Epithelial cell of esophagus (primary cell): ENCODE results near the gene SLC22A1.

Source experiments
- DNase-seq: peaks from one replicate; pipeline ENCODE4 v3.0.0; 2010; ENCODE audit warnings: low read depth
- H3K4me3 ChIP-seq: 2 replicates; pipeline ENCODE4 v1.5.1; 2011; ENCODE audit warnings: mild to moderate bottlenecking, low read length, control low read depth
- CTCF ChIP-seq: IDR thresholded peaks from 2 replicates; pipeline ENCODE4 v1.5.1; 2011; ENCODE audit warnings: low read depth, mild to moderate bottlenecking, low read length, control low read depth, inconsistent platforms; ENCODE audit not compliant: insufficient read depth; ENCODE audit errors: missing control alignments

The SLC22A1 gene

GRCh38 chr6:160093946-160094345 lies 27.7 kb upstream of the SLC22A1 start:
- H3K4me3 ChIP-seq, result no peak overlapping the region
- no peak for TF ChIP-seq CTCF
- DNase-seq, result no peak

GRCh38 chr6:160095146-160095845 lies 26.3 kb upstream of the SLC22A1 start:
- DNase-seq, result no peak
- no peak for TF ChIP-seq CTCF
- H3K4me3 ChIP-seq, result no peak overlapping the region

GRCh38 chr6:160101277-160102205 lies 20.1 kb upstream of the SLC22A1 start:
- no peak overlapping the region for H3K4me3 ChIP-seq
- no peak for TF ChIP-seq CTCF
- DNase-seq, result no peak

DNA sequence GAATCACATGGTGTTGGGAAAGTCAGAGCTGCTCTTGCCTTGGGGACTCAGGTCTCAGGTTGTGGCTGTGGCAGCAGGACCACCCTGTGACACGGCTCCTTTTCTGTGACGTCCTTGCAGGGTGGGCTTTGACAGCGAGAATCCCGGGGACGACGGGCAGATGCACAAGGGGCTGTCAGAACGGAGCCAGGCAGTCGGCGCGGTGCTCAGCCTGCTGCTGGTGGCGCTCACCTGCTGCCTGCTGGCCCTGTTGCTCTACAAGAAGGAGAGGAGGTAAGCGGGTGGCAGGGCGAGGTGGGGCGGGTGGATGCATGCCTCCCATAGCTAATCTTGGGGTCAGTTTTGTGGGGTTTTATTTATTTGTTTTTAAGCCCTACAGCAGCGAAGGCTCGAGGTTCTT lies 19.2 kb upstream of the SLC22A1 start:
- no peak for DNase-seq
- TF ChIP-seq CTCF, result no peak

DNA sequence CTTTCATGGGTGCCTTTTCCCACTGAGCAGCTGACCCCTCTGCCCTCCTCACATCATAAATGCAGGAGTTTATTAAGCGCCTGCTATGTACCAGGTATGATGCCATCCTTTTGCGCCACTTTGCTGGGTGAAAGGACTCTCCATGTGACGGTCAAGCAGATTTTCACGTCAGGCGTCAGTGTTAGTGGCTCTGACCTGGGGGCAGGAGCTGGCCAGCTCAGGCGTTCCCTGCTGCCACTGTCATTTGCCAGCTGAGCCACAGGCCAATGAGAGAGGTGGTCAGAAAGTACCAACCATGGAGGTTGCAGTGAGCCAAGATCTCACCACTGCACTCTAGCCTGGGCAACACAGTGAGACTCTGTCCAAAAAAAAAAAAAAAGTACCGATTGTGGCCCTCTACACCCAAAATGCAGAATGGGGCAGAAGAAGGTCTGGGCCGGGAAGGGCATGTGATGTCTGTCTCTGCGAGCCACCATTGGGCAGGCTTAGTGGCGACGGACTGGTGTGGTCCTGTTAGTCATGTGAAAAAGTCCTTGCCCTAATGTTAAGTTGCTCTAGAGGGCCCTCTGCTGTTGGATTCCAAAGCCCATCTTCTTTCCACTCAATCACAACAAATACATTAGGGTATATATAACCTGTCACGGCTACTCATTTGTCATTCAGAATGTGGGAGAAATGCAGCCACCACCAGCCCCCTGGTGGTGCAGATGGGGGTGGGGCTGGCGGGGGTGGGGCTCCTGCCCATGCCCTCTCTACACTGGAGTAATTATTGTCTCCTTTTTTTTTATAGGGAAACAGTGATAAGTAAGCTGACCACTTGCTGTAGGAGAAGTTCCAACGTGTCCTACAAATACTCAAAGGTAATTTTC lies 18.4 kb upstream of the SLC22A1 start:
- H3K4me3 ChIP-seq, result no peak overlapping the region
- peak; percentile 33 for TF ChIP-seq CTCF
- peak; percentile 48 for DNase-seq

More for the DNA sequence above, 19.2 kb upstream of the SLC22A1 start:
- no peak overlapping the region for H3K4me3 ChIP-seq

DNA sequence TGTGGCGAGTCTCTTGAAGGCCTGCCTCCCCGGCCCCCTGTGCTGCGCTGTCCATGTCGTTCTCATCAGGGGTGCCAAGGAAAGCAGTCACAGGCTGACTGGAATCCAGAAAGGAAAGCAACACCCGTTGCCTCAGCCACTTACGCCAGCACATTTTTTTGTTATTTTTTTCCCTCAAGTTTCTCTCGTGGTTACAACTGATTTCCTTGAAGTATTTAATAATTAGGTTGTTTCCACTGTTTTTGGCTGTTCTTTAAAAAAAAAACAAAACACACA lies 17.9 kb upstream of the SLC22A1 start:
- no peak for TF ChIP-seq CTCF
- H3K4me3 ChIP-seq, result no peak overlapping the region
- no peak for DNase-seq
